GM06990 (cell line): ENCODE results near the gene LBX2.

ENCODE experiments used
- DNase-seq: peaks from one replicate; pipeline ENCODE4 v3.0.0-alpha.2; 2011; ENCODE audit not compliant: insufficient read length; ENCODE audit errors: extremely low read depth
- H3K27me3 ChIP-seq: replicated peaks from 2 replicates; pipeline ENCODE4 v1.6.0; 2011; ENCODE audit warnings: low read length; ENCODE audit not compliant: control insufficient read depth, insufficient read depth
- H3K36me3 ChIP-seq: 2 replicates; pipeline ENCODE4 v1.5.1; 2011; ENCODE audit warnings: low read length; ENCODE audit not compliant: control insufficient read depth, insufficient read depth
- H3K4me3 ChIP-seq: replicated peaks from 2 replicates; pipeline ENCODE4 v1.5.1; 2011; ENCODE audit warnings: low read depth, mild to moderate bottlenecking, control low read depth, low read length
- CTCF ChIP-seq: IDR thresholded peaks from 2 replicates; pipeline ENCODE4 v1.5.1; 2011; ENCODE audit warnings: low read length, control low read depth, mild to moderate bottlenecking, inconsistent platforms; ENCODE audit not compliant: insufficient read depth, poor library complexity, severe bottlenecking

The LBX2 gene

GRCh38 chr2:74502720-74503505 lies 3.5 kb upstream of the LBX2 start:
- peaks cover 2% of the 10 kb centered on the region for H3K27me3 ChIP-seq
- peak overlapping the region; percentile 71 for H3K4me3 ChIP-seq
- DNase-seq = peak; percentile 83
- peaks cover 4% of the 10 kb centered on the region for H3K36me3 ChIP-seq
- TF ChIP-seq CTCF = peak; percentile 69

GRCh38 chr2:74502147-74502719 lies 2.8 kb upstream of the LBX2 start:
- H3K27me3 ChIP-seq = peaks cover 2% of the 10 kb centered on the region
- no peak for DNase-seq

GRCh38 chr2:74501335-74502071 lies 2.1 kb upstream of the LBX2 start:
- DNase-seq = no peak

More at GRCh38 chr2:74502147-74502719, 2.8 kb upstream of the LBX2 start:
- Histone ChIP-seq H3K4me3 (peak overlapping the region; percentile 71), H3K36me3 (peaks cover 4% of the 10 kb centered on the region)
- no peak for TF ChIP-seq CTCF

GRCh38 chr2:74500578-74500946 lies 1.2 kb upstream of the LBX2 start:
- no peak for DNase-seq
- peaks cover 2% of the 10 kb centered on the region for H3K27me3 ChIP-seq
- no peak for TF ChIP-seq CTCF
- H3K4me3 ChIP-seq = no peak overlapping the region
- peaks cover 1% of the 10 kb centered on the region for H3K36me3 ChIP-seq

More at GRCh38 chr2:74501335-74502071, 2.1 kb upstream of the LBX2 start:
- H3K36me3 ChIP-seq = peaks cover 4% of the 10 kb centered on the region
- peaks cover 2% of the 10 kb centered on the region for H3K27me3 ChIP-seq
- TF ChIP-seq CTCF = no peak
- no peak overlapping the region for H3K4me3 ChIP-seq

GRCh38 chr2:74499940-74500577 lies 656 bp upstream of the LBX2 start:
- TF ChIP-seq CTCF = no peak
- no peaks in the 10 kb centered on the region; the same call in 1 of the 2 replicates for H3K36me3 ChIP-seq
- peaks cover 2% of the 10 kb centered on the region for H3K27me3 ChIP-seq
- DNase-seq = no peak
- H3K4me3 ChIP-seq = no peak overlapping the region
